Epithelial cell of esophagus (primary cell): ENCODE measurements around the gene MGAM2.

Source experiments
- DNase-seq: peaks from one replicate; pipeline ENCODE4 v3.0.0; 2010; ENCODE audit warnings: low read depth
- H3K4me3 ChIP-seq: 2 replicates; pipeline ENCODE4 v1.5.1; 2011; ENCODE audit warnings: mild to moderate bottlenecking, low read length, control low read depth
- CTCF ChIP-seq: IDR thresholded peaks from 2 replicates; pipeline ENCODE4 v1.5.1; 2011; ENCODE audit warnings: low read depth, mild to moderate bottlenecking, low read length, control low read depth, inconsistent platforms; ENCODE audit not compliant: insufficient read depth; ENCODE audit errors: missing control alignments

MGAM2 gene

GRCh38 chr7:142133731-142134148, 22.2 kb downstream of the MGAM2 start:
- H3K4me3 ChIP-seq = no peak overlapping the region
- no peak for TF ChIP-seq CTCF
- no peak for DNase-seq

DNA sequence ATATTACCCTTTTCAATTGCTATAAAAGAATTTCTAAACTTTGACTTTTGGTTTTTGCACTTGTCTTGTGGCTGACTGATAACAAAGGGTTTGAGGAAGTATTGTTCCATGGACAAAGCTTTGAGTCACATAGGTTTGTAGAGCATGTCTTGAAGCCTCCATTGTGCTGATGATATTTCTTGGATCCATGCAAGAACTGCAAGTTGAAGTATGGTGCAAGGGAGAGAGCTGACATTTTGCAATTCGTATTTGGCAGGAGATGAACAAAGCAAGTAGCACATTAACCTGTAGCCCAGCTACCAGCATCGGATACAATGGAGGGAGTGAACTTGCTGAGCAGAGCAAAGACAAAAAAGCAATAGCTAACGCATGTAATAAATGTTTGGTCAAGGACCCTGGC, 23.4 kb downstream of the MGAM2 start:
- H3K4me3 ChIP-seq = no peak overlapping the region
- peak; percentile 5 for DNase-seq
- no peak for TF ChIP-seq CTCF

DNA sequence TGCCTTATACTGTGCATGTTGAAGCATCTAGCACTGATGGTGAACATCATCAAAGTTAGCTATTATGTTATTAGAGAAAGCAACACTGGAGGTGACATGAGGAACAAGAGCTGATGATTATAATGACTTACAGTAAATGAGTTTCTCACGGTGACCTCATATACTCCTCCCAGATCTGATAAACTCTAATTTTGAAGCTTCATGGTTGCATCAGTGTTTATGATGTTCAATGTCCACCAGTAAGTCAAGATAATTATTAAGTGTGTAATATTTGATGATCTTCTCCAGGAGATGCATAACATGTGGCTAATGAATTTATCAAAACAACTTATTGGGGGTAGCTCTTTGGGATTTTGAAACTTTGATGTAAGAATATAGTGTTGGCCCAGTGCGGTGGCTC, 27.5 kb downstream of the MGAM2 start:
- DNase-seq = no peak
- TF ChIP-seq CTCF = no peak
- no peak overlapping the region for H3K4me3 ChIP-seq

DNA sequence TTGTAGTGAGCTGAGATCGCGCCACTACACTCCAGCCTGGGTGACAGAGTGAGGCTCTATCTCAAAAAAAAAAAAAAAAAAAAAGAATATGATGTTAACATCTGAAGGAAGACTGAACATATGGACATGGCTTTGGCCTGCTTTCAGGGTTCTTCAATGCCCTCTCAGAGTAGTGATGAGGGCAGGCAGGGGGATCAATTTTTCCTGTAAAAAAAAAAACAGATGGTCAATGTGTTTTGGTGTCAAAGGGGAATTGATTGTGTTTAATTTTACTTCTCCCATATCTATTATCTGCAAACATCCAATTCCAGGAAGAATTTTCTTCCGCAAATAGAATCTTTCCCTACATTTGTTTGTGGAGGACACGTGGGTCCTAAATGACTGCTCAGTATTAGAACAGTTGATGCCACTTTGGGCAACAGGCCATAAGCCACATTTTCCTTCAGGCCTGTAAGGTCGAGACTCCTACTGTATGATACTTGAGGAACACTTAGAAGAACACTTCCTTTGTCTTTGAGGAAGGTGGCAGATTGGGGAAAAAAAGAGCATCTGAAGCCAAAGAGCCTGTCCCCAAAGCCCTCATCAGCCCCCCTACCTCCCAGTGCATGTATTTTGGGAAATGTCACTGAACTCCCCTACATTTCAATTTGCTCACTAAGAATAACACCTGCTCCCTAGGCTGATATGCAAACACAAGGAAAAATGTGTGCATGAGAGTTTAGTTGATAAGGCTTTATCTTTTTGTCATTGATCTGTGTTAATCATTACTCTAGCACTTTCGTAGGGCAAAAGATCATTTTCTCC, 28.3 kb downstream of the MGAM2 start:
- TF ChIP-seq CTCF = no peak

DNA sequence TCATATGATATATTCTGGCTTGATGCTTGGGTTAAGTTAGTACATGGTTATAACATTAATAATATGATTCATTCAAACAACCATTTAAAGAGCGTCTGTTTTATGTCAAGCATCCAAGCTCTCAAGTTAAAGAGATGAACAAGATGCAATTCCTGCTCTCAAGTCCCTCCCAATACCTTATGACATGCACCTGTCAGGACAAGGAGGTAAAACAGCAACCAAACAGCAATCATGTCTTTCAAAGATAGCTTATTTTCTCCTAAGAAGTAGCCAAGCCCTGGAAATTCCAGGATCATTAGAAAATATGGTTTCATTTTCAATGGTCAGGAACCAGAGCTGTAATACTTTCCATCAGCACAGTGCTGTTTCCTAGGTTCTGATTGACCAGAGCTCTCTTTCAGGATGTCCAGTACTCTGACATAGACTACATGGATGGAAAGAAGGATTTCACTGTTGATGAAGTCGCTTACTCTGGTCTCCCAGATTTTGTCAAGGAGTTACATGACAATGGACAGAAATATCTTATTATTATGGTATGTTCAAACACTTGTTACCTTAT, 29.0 kb downstream of the MGAM2 start:
- no peak for DNase-seq
- no peak for TF ChIP-seq CTCF

More for the DNA sequence above, 28.3 kb downstream of the MGAM2 start:
- no peak overlapping the region for H3K4me3 ChIP-seq
- no peak for DNase-seq

DNA sequence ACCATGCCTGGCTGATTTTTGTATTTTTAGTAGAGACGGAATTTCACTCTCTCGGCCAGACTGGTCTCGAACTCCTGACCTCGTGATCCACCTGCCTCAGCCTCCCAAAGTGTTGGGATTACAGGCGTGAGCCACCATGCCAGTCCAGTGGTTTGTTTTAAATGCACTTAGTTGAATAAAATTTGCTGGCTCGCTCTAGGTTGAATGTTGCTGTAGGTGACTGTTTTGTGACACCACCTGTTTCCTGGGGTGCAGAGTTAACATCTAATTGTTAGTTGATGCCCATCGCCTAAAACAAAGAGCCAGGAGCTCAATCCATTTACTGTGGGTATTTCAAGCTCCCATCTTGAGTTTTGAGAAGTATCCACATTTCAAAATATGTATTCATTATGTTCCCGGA, 31.2 kb downstream of the MGAM2 start:
- no peak for TF ChIP-seq CTCF
- H3K4me3 ChIP-seq = no peak overlapping the region
- DNase-seq = no peak

More for the DNA sequence above, 29.0 kb downstream of the MGAM2 start:
- H3K4me3 ChIP-seq = no peak overlapping the region
